K562 (cell line): Measurements from ENCODE around the gene TMA7B.
A peak's percentile ranks its signal among the peaks of the same experiment; 100 is the strongest.

ENCODE experiments used
- CBX8 ChIP-seq: fragments of 200-600 bp; sonication (generic); IDR thresholded peaks from 2 replicates; pipeline ENCODE4 v1.6.1; 2012; ENCODE audit warnings: borderline replicate concordance, mixed run types, low read depth, mild to moderate bottlenecking, moderate library complexity, mixed read lengths, low read length, control low read depth, inconsistent platforms; ENCODE audit not compliant: poor library complexity, severe bottlenecking; ENCODE audit errors: extremely low read depth
- CEBPB ChIP-seq: fragments of 450-650 bp; IDR thresholded peaks from 2 replicates; pipeline ENCODE4 v1.6.1; 2016; ENCODE audit warnings: missing genetic modification characterization, missing compliant biosample characterization
- RAD21 ChIP-seq, 2 experiments: fragments of 250-450 bp in 1 of 2; fragments of 450-650 bp in 1 of 2; sonication (Bioruptor Pico) in 1 of 2; formaldehyde crosslinking in 1 of 2; IDR thresholded peaks in 1 of 2; conservative IDR thresholded peaks in 1 of 2; 2 replicates each; pipeline versions ENCODE4 v1.4.0 to v1.8.0; 2020 to 2022; ENCODE audit warnings: mild to moderate bottlenecking in 2 of 2, moderate library complexity in 1 of 2
- STAG1 ChIP-seq: sonication (generic); formaldehyde crosslinking; IDR thresholded peaks from 2 replicates; pipeline ENCODE4 v1.5.0; 2020; ENCODE audit warnings: missing genetic modification reagents, borderline replicate concordance
- ZBTB2 ChIP-seq: fragments of 450-650 bp; IDR thresholded peaks from 2 replicates; pipeline ENCODE4 v1.6.1; 2016; ENCODE audit warnings: antibody characterized with exemption
- ZNF184 ChIP-seq: sonication (generic); formaldehyde crosslinking; IDR thresholded peaks from 2 replicates; pipeline ENCODE4 v1.5.0; 2020; ENCODE audit warnings: missing genetic modification reagents
- ZNF280B ChIP-seq: fragments of 250-450 bp; sonication (Bioruptor Pico); IDR thresholded peaks from 2 replicates; pipeline ENCODE4 v1.5.1; 2021; ENCODE audit warnings: mild to moderate bottlenecking
- ZNF3 ChIP-seq: fragments of 250-450 bp; sonication (Bioruptor Pico); IDR thresholded peaks from 2 replicates; pipeline ENCODE4 v1.5.0; 2021; ENCODE audit warnings: mild to moderate bottlenecking, moderate library complexity
- TF ChIP-seq, protein P1 (sequence below), 3 experiments: IDR thresholded peaks in 2 of 3; conservative IDR thresholded peaks in 1 of 3; 2 replicates each; pipeline ENCODE4 v1.5.1; 2011 to 2012; ENCODE audit warnings: low read length in 3 of 3, mild to moderate bottlenecking in 3 of 3, control low read depth in 2 of 3, improper control_type of control experiment in 1 of 3, inconsistent platforms in 1 of 3, low read depth in 1 of 3, mixed read lengths in 1 of 3, moderate library complexity in 1 of 3; ENCODE audit not compliant: insufficient read depth in 2 of 3
- TF ChIP-seq, protein P2 (sequence below): IDR thresholded peaks from 2 replicates; pipeline ENCODE4 v1.6.1; 2012; ENCODE audit warnings: low read depth, low read length, improper control_type of control experiment, borderline replicate concordance

GRCh38 chr22:39960791-39961746 is 872 bp downstream of the TMA7B start:
- TF ChIP-seq ZNF280B (CRISPR knock-in tag) (no peak), ZBTB2 (peak; percentile 76; the same call in 1 of the 2 replicates), STAG1 (no peak), ZNF3 (no peak), CEBPB (tag) (peak; percentile 85), ZNF184 (no peak), CBX8 (no peak), RAD21 (CRISPR knock-in tag; conservative IDR thresholded peaks at IDR 0.05 in 1 of 2, IDR thresholded peaks at IDR 0.05 in 1 of 2) (no peak; a peak in 1 of 4 replicates)
- TF ChIP-seq, protein P1, sequence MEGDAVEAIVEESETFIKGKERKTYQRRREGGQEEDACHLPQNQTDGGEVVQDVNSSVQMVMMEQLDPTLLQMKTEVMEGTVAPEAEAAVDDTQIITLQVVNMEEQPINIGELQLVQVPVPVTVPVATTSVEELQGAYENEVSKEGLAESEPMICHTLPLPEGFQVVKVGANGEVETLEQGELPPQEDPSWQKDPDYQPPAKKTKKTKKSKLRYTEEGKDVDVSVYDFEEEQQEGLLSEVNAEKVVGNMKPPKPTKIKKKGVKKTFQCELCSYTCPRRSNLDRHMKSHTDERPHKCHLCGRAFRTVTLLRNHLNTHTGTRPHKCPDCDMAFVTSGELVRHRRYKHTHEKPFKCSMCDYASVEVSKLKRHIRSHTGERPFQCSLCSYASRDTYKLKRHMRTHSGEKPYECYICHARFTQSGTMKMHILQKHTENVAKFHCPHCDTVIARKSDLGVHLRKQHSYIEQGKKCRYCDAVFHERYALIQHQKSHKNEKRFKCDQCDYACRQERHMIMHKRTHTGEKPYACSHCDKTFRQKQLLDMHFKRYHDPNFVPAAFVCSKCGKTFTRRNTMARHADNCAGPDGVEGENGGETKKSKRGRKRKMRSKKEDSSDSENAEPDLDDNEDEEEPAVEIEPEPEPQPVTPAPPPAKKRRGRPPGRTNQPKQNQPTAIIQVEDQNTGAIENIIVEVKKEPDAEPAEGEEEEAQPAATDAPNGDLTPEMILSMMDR (IDR thresholded peaks at IDR 0.05 in 2 of 3, conservative IDR thresholded peaks at IDR 0.05 in 1 of 3; ENCODE audit: insufficient read depth in 2 of 3, low read depth in 1 of 3, low read length in 3 of 3): no peak
- TF ChIP-seq, protein P2, sequence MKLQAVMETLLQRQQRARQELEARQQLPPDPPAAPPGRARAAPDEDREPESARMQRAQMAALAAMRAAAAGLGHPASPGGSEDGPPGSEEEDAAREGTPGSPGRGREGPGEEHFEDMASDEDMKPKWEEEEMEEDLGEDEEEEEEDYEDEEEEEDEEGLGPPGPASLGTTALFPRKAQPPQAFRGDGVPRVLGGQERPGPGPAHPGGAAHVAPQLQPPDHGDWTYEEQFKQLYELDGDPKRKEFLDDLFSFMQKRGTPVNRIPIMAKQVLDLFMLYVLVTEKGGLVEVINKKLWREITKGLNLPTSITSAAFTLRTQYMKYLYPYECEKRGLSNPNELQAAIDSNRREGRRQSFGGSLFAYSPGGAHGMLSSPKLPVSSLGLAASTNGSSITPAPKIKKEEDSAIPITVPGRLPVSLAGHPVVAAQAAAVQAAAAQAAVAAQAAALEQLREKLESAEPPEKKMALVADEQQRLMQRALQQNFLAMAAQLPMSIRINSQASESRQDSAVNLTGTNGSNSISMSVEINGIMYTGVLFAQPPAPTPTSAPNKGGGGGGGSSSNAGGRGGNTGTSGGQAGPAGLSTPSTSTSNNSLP: no peak
